ENCODE data around the gene CSF1R.
"Not testable (repeated sequence)": the region's sequence is repeated elsewhere in the genome, so short reads cannot be mapped to it uniquely, and the experiment has no call there.

Gene CSF1R

GRCh38 chr5:150054569-150054968, 31.8 kb downstream of the CSF1R start:
- no peak for DNase-seq

GRCh38 chr5:150053713-150054392, 32.5 kb downstream of the CSF1R start:
- no peak for DNase-seq

GRCh38 chr5:150052956-150053712, 33.2 kb downstream of the CSF1R start:
- no peak for DNase-seq

- DNase-seq = no peak
Observed at GRCh38 chr5:150052226-150052955, 34.0 kb downstream of the CSF1R start.

- DNase-seq = no peak
Observed at GRCh38 chr5:150051657-150052195, 34.6 kb downstream of the CSF1R start.

- not testable (repeated sequence) for DNase-seq
Observed at GRCh38 chr5:150050172-150050811, 36.1 kb downstream of the CSF1R start.

- no peak for DNase-seq
Observed at GRCh38 chr5:150046031-150046430, 40.3 kb downstream of the CSF1R start.

- DNase-seq = no peak
Observed at GRCh38 chr5:150045549-150045948, 40.8 kb downstream of the CSF1R start.

GRCh38 chr5:150044712-150045111, 41.6 kb downstream of the CSF1R start:
- no peak for DNase-seq

- DNase-seq = no peak
Observed at GRCh38 chr5:150044329-150044681, 42.0 kb downstream of the CSF1R start.

GRCh38 chr5:150043657-150044328, 42.6 kb downstream of the CSF1R start:
- no peak for DNase-seq

- no peak for DNase-seq
Observed at GRCh38 chr5:150042459-150042858, 43.9 kb downstream of the CSF1R start.

- DNase-seq = no peak
Observed at GRCh38 chr5:150038547-150038946, 47.8 kb downstream of the CSF1R start.

- no peak for DNase-seq
Observed at GRCh38 chr5:150036513-150036912, 49.8 kb downstream of the CSF1R start.

- no peak for DNase-seq
Observed at GRCh38 chr5:150035139-150035895, 51.0 kb downstream of the CSF1R start.

GRCh38 chr5:150034662-150035061, 51.7 kb downstream of the CSF1R start:
- no peak for DNase-seq

- no peak for DNase-seq
Observed at GRCh38 chr5:150033334-150033733, 53.0 kb downstream of the CSF1R start.

- not testable (repeated sequence) for DNase-seq
Observed at GRCh38 chr5:150028047-150028446, 58.3 kb downstream of the CSF1R start.

- DNase-seq = no peak
Observed at GRCh38 chr5:150026682-150027172, 59.6 kb downstream of the CSF1R start.

GRCh38 chr5:150024346-150024984, 61.9 kb downstream of the CSF1R start:
- DNase-seq = no peak

- no peak for DNase-seq
Observed at GRCh38 chr5:150023136-150023535, 63.2 kb downstream of the CSF1R start.
